ENCODE measurements around the gene MAGI1.

The MAGI1 gene

GRCh38 chr3:65817553-65818126 is 221.1 kb downstream of the MAGI1 start:
- DNase-seq (no peak), ATAC-seq (no peak)
- H3K4me3 Mint-ChIP-seq = no peak overlapping the region
- H3K4me1 Mint-ChIP-seq = no peaks in the 10 kb centered on the region
- H3K27ac Mint-ChIP-seq = no peak overlapping the region
- H3K36me3 Mint-ChIP-seq (ENCODE audit: low read depth) = no peaks in the 10 kb centered on the region
- H3K9me3 Mint-ChIP-seq = peaks cover 9% of the 10 kb centered on the region
- H3K27me3 Mint-ChIP-seq = no peaks in the 10 kb centered on the region

- no peaks in the 10 kb centered on the region for H3K27me3 Mint-ChIP-seq
- H3K27ac Mint-ChIP-seq = no peak overlapping the region
- peaks cover under 1% of the 10 kb centered on the region for H3K9me3 Mint-ChIP-seq
- no peaks in the 10 kb centered on the region for H3K36me3 Mint-ChIP-seq (ENCODE audit: low read depth)
- H3K4me3 Mint-ChIP-seq = no peak overlapping the region
- DNase-seq (no peak), ATAC-seq (no peak)
- no peaks in the 10 kb centered on the region for H3K4me1 Mint-ChIP-seq
Observed at GRCh38 chr3:65816208-65816607, 222.5 kb downstream of the MAGI1 start.

- Mint-ChIP-seq H3K36me3 (ENCODE audit: low read depth) (no peaks in the 10 kb centered on the region), H3K27me3 (no peaks in the 10 kb centered on the region), H3K27ac (no peak overlapping the region), H3K4me1 (no peaks in the 10 kb centered on the region), H3K9me3 (no peaks in the 10 kb centered on the region), H3K4me3 (no peak overlapping the region)
- no peak for DNase-seq
- ATAC-seq = no peak
Observed at GRCh38 chr3:65814845-65815578, 223.7 kb downstream of the MAGI1 start.

GRCh38 chr3:65811892-65812291 is 226.8 kb downstream of the MAGI1 start:
- no peaks in the 10 kb centered on the region for H3K4me1 Mint-ChIP-seq
- DNase-seq (no peak), ATAC-seq (no peak)
- no peak overlapping the region for H3K4me3 Mint-ChIP-seq
- no peak overlapping the region for H3K27ac Mint-ChIP-seq
- H3K27me3 Mint-ChIP-seq = no peaks in the 10 kb centered on the region
- H3K9me3 Mint-ChIP-seq = no peaks in the 10 kb centered on the region
- H3K36me3 Mint-ChIP-seq (ENCODE audit: low read depth) = no peaks in the 10 kb centered on the region

- Mint-ChIP-seq H3K4me1 (no peaks in the 10 kb centered on the region), H3K27me3 (no peaks in the 10 kb centered on the region), H3K27ac (no peak overlapping the region), H3K36me3 (ENCODE audit: low read depth) (no peaks in the 10 kb centered on the region), H3K9me3 (no peaks in the 10 kb centered on the region), H3K4me3 (no peak overlapping the region)
- ATAC-seq (no peak), DNase-seq (no peak)
Observed at GRCh38 chr3:65811086-65811761, 227.5 kb downstream of the MAGI1 start.

GRCh38 chr3:65810302-65810701 is 228.4 kb downstream of the MAGI1 start:
- no peaks in the 10 kb centered on the region for H3K4me1 Mint-ChIP-seq
- H3K36me3 Mint-ChIP-seq (ENCODE audit: low read depth) = no peaks in the 10 kb centered on the region
- no peaks in the 10 kb centered on the region for H3K27me3 Mint-ChIP-seq
- DNase-seq (no peak), ATAC-seq (no peak)
- no peak overlapping the region for H3K4me3 Mint-ChIP-seq
- peaks cover under 1% of the 10 kb centered on the region for H3K9me3 Mint-ChIP-seq
- no peak overlapping the region for H3K27ac Mint-ChIP-seq

- H3K9me3 Mint-ChIP-seq = peaks cover 6% of the 10 kb centered on the region
- ATAC-seq = no peak
- no peaks in the 10 kb centered on the region for H3K4me1 Mint-ChIP-seq
- H3K27me3 Mint-ChIP-seq = no peaks in the 10 kb centered on the region
- H3K27ac Mint-ChIP-seq = no peak overlapping the region
- DNase-seq = no peak
- H3K4me3 Mint-ChIP-seq = no peak overlapping the region
- H3K36me3 Mint-ChIP-seq (ENCODE audit: low read depth) = no peaks in the 10 kb centered on the region
Observed at GRCh38 chr3:65809641-65810150, 229.0 kb downstream of the MAGI1 start.

- DNase-seq = no peak
- Mint-ChIP-seq H3K9me3 (peaks cover 8% of the 10 kb centered on the region), H3K36me3 (ENCODE audit: low read depth) (no peaks in the 10 kb centered on the region), H3K27me3 (no peaks in the 10 kb centered on the region), H3K4me1 (no peaks in the 10 kb centered on the region), H3K27ac (no peak overlapping the region), H3K4me3 (no peak overlapping the region)
- no peak for ATAC-seq
Observed at GRCh38 chr3:65808824-65809223, 229.9 kb downstream of the MAGI1 start.

GRCh38 chr3:65808407-65808806 is 230.3 kb downstream of the MAGI1 start:
- no peaks in the 10 kb centered on the region for H3K4me1 Mint-ChIP-seq
- DNase-seq (no peak), ATAC-seq (no peak)
- no peaks in the 10 kb centered on the region for H3K36me3 Mint-ChIP-seq (ENCODE audit: low read depth)
- H3K9me3 Mint-ChIP-seq = peaks cover 10% of the 10 kb centered on the region
- no peak overlapping the region for H3K4me3 Mint-ChIP-seq
- H3K27ac Mint-ChIP-seq = no peak overlapping the region
- H3K27me3 Mint-ChIP-seq = no peaks in the 10 kb centered on the region

GRCh38 chr3:65807225-65807624 is 231.5 kb downstream of the MAGI1 start:
- no peaks in the 10 kb centered on the region for H3K36me3 Mint-ChIP-seq (ENCODE audit: low read depth)
- no peaks in the 10 kb centered on the region for H3K4me1 Mint-ChIP-seq
- H3K27me3 Mint-ChIP-seq = no peaks in the 10 kb centered on the region

GRCh38 chr3:65806600-65806999 is 232.1 kb downstream of the MAGI1 start:
- H3K4me1 Mint-ChIP-seq = no peaks in the 10 kb centered on the region
- no peaks in the 10 kb centered on the region for H3K36me3 Mint-ChIP-seq (ENCODE audit: low read depth)
- H3K27ac Mint-ChIP-seq = no peak overlapping the region
- DNase-seq (no peak), ATAC-seq (no peak)
- H3K4me3 Mint-ChIP-seq = no peak overlapping the region
- H3K27me3 Mint-ChIP-seq = no peaks in the 10 kb centered on the region
- H3K9me3 Mint-ChIP-seq = peaks cover 10% of the 10 kb centered on the region

More at GRCh38 chr3:65807225-65807624, 231.5 kb downstream of the MAGI1 start:
- Mint-ChIP-seq H3K4me3 (no peak overlapping the region), H3K9me3 (peaks cover 10% of the 10 kb centered on the region), H3K27ac (no peak overlapping the region)
- no peak for DNase-seq
- no peak for ATAC-seq

GRCh38 chr3:65796676-65797075 is 242.0 kb downstream of the MAGI1 start:
- DNase-seq = no peak
- H3K27me3 Mint-ChIP-seq = no peaks in the 10 kb centered on the region
- no peaks in the 10 kb centered on the region for H3K36me3 Mint-ChIP-seq (ENCODE audit: low read depth)
- H3K9me3 Mint-ChIP-seq = no peaks in the 10 kb centered on the region
- no peak overlapping the region for H3K4me3 Mint-ChIP-seq
- no peak overlapping the region for H3K27ac Mint-ChIP-seq
- H3K4me1 Mint-ChIP-seq = no peaks in the 10 kb centered on the region
- ATAC-seq = no peak

GRCh38 chr3:65795166-65795565 is 243.6 kb downstream of the MAGI1 start:
- H3K36me3 Mint-ChIP-seq (ENCODE audit: low read depth) = no peaks in the 10 kb centered on the region
- no peak for ATAC-seq
- DNase-seq = no peak
- H3K27me3 Mint-ChIP-seq = no peaks in the 10 kb centered on the region
- no peak overlapping the region for H3K27ac Mint-ChIP-seq
- no peaks in the 10 kb centered on the region for H3K9me3 Mint-ChIP-seq
- no peaks in the 10 kb centered on the region for H3K4me1 Mint-ChIP-seq
- no peak overlapping the region for H3K4me3 Mint-ChIP-seq

GRCh38 chr3:65793495-65794200 is 245.1 kb downstream of the MAGI1 start:
- H3K4me3 Mint-ChIP-seq = no peak overlapping the region
- no peaks in the 10 kb centered on the region for H3K36me3 Mint-ChIP-seq (ENCODE audit: low read depth)
- DNase-seq (no peak), ATAC-seq (no peak)
- no peaks in the 10 kb centered on the region for H3K9me3 Mint-ChIP-seq
- H3K4me1 Mint-ChIP-seq = no peaks in the 10 kb centered on the region
- H3K27me3 Mint-ChIP-seq = no peaks in the 10 kb centered on the region
- no peak overlapping the region for H3K27ac Mint-ChIP-seq

Measured in activated naive CD8-positive, alpha-beta T cell treated with anti-CD3 and anti-CD28 coated beads, Interleukin-2, amount 50 U/mL, for 24 hours (primary cell).